Lung (tissue), 12 donors: Measurements from ENCODE around the gene TSPAN32. TPM values are rescaled to one million over a fixed set of nuclear protein-coding genes. Genes with fewer than 3 reads are reported as not detected.

Experiments used
- ATAC-seq: fragments of 200-7000 bp; cut with Tn5 transposase; one replicate; pipeline ENCODE4 v1.9.1; 2020; ENCODE audit warnings: moderate number of reproducible peaks; ENCODE audit not compliant: insufficient read depth, low FRiP score
- DNase-seq, 3 donors: peaks; one replicate each; pipeline ENCODE4 v3.0.0-alpha.2; 2013 to 2017
- H3K27ac ChIP-seq, 2 donors: one replicate each; pipeline ENCODE4 v1.5.1; 2013; ENCODE audit warnings: mild to moderate bottlenecking in 2 of 2, moderate library complexity in 2 of 2, control low read depth in 1 of 2, inconsistent platforms in 1 of 2, low read depth in 1 of 2, low read length in 1 of 2
- H3K27me3 ChIP-seq, 3 donors: one replicate each; pipeline ENCODE4 v1.5.1; 2013; ENCODE audit warnings: low read length in 2 of 3; ENCODE audit not compliant: control insufficient read depth in 3 of 3, insufficient read depth in 3 of 3
- H3K36me3 ChIP-seq, 4 donors: one replicate each; pipeline ENCODE4 v1.5.1; 2013; ENCODE audit warnings: low read length in 4 of 4, mild to moderate bottlenecking in 1 of 4, moderate library complexity in 1 of 4; ENCODE audit not compliant: control insufficient read depth in 4 of 4, insufficient read depth in 4 of 4
- H3K4me1 ChIP-seq, 5 donors: one replicate each; pipeline ENCODE4 v1.5.1; 2013; ENCODE audit warnings: low read length in 5 of 5, mild to moderate bottlenecking in 2 of 5, moderate library complexity in 1 of 5; ENCODE audit not compliant: control insufficient read depth in 5 of 5, insufficient read depth in 5 of 5
- H3K4me3 ChIP-seq: one replicate; pipeline ENCODE4 v1.5.1; 2013; ENCODE audit warnings: mild to moderate bottlenecking, control low read depth, moderate library complexity
- H3K9ac ChIP-seq, 2 donors: one replicate each; pipeline ENCODE4 v1.5.1; 2013; ENCODE audit warnings: low read length in 2 of 2, control low read depth in 1 of 2; ENCODE audit not compliant: insufficient read depth in 1 of 2
- H3K9me3 ChIP-seq, 4 donors: one replicate each; pipeline ENCODE4 v1.5.1; 2013; ENCODE audit warnings: low read length in 3 of 4, mild to moderate bottlenecking in 1 of 4, moderate library complexity in 1 of 4; ENCODE audit not compliant: control insufficient read depth in 4 of 4, insufficient read depth in 3 of 4
- WGBS, 2 donors: extraction: QIAGEN DNeasy Blood & Tissue Kit; methylation state at CpG; one replicate each; pipeline ENCODE4 v1.1.7; 2013; 5-methylcytosine and 5-hydroxymethylcytosine counted together
- polyA plus RNA-seq, 2 donors: library from polyadenylated mRNA; stranded (reverse); fragments of 200-250 nt; gene quantifications; one replicate each; pipeline ENCODE4 v1.2.1, GENCODE V29; 2013
- total RNA-seq, 2 donors: library from RNA; depleted of rRNA in 1 of 2; stranded (reverse); fragments of >200 nt in 1 of 2; gene quantifications; one replicate each; pipeline ENCODE4 v1.2.1, GENCODE V29; 2014 to 2021
- TF ChIP-seq, protein P1 (sequence below): IDR thresholded peaks from 2 replicates; pipeline ENCODE4 v1.5.1; 2012; ENCODE audit warnings: mild to moderate bottlenecking; ENCODE audit errors: control extremely low read depth, extremely low read depth
- donor health status: control.
- donor health status: control.
- donor health status: Bipolar disorder and iron deficiency.
- donor health status: healthy.
- donor health status: DM: yes; HTN: yes; CAD: no.

TSPAN32 gene
- total and polyA plus RNA-seq, 4 donors: 6.1 to 7.6 (median 7.1) TPM

DNA sequence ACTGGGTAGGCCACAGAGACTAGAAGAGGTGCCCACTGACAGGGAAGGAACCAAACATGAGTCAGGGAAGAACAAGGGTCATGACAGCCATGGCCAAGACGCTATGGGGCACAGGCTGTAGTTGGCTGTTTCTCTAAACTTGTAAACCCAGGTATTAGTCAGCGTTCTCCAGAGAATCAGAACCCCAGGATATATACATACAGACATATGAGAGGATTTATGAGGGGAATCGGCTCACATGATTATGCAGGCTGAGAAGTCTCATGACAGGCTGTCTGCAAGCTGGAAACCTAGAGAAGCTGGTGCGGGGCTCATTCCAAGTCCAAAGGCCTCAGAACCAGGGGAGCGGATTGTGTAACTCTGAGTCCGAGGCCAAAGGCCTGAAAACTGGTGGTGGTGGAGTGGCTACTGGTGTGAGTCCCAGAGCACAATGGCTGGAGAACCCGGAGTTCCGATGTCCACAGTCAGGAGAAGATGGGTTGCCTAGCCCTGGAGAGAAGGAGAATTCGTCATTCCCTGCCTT, 45.6 kb downstream of the TSPAN32 start:
- TF ChIP-seq, protein P1, sequence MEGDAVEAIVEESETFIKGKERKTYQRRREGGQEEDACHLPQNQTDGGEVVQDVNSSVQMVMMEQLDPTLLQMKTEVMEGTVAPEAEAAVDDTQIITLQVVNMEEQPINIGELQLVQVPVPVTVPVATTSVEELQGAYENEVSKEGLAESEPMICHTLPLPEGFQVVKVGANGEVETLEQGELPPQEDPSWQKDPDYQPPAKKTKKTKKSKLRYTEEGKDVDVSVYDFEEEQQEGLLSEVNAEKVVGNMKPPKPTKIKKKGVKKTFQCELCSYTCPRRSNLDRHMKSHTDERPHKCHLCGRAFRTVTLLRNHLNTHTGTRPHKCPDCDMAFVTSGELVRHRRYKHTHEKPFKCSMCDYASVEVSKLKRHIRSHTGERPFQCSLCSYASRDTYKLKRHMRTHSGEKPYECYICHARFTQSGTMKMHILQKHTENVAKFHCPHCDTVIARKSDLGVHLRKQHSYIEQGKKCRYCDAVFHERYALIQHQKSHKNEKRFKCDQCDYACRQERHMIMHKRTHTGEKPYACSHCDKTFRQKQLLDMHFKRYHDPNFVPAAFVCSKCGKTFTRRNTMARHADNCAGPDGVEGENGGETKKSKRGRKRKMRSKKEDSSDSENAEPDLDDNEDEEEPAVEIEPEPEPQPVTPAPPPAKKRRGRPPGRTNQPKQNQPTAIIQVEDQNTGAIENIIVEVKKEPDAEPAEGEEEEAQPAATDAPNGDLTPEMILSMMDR: no peak
- no peak for DNase-seq

DNA sequence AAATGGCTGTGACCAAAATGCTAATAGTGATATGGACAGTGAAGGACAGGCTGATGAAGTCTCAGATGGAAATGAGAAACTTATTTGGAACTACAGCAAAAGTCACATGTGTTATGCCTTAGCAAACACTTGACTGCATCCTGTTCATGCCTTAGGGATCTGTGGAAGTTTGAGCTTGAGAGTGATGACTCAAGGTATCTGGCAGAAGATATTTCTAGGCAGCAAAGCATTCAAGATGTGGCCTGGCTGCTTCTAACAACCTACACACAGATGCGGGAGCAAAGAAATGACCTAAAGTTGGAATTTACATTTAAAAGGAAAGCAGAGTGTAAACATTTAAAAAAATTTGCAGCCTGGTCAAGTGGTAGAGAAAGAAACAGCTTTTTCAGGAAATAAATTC, 47.2 kb downstream of the TSPAN32 start:
- peaks cover 0 to 8% (median 0%) of the 10 kb centered on the region in 4 donors for H3K9me3 ChIP-seq
- ATAC-seq: no peak
- 92 to 98% methylated on average over 1 of the region's 1 CpG for WGBS, 2 donors
- H3K27ac ChIP-seq: no peak overlapping the region
- no peak for DNase-seq
- H3K36me3 ChIP-seq: no peaks in the 10 kb centered on the region
- H3K27me3 ChIP-seq: no peaks in the 10 kb centered on the region
- no peak overlapping the region for H3K9ac ChIP-seq
- H3K4me1 ChIP-seq: no peaks in the 10 kb centered on the region
- TF ChIP-seq, protein P1: no peak
- H3K4me3 ChIP-seq: no peak overlapping the region

More for the DNA sequence above, 45.6 kb downstream of the TSPAN32 start:
- 82 to 95% methylated on average over 9 of the region's 9 CpGs for WGBS, 2 donors
- Histone ChIP-seq H3K9me3 (peaks cover 0 to 8% (median 0%) of the 10 kb centered on the region in 4 donors), H3K27ac (no peak overlapping the region), H3K36me3 (no peaks in the 10 kb centered on the region), H3K9ac (no peak overlapping the region), H3K27me3 (no peaks in the 10 kb centered on the region), H3K4me3 (no peak overlapping the region), H3K4me1 (no peaks in the 10 kb centered on the region)
- no peak for ATAC-seq

DNA sequence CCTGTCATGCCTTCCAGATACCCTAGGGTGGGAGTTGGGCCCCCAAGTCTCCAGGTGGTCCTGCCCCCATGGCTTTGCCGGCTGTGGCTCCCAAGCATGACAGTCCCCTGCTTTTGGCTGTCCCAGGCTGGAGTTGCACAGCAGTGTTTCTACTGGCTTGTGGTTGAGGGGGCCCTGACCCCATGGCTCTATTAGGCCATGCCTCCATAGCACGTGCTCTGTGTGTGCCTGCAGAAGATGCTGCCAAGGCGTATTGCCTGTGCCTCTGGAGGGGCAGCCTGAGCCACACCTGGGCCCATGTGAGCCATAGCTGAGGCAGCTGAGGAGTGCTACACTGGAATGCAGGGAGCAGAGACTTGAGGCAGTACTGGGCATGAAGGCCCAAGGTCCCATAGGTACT, 49.9 kb downstream of the TSPAN32 start:
- peaks cover 0 to 8% (median 0%) of the 10 kb centered on the region in 4 donors for H3K9me3 ChIP-seq
- H3K27me3 ChIP-seq: no peaks in the 10 kb centered on the region
- DNase-seq: no peak
- H3K9ac ChIP-seq: no peak overlapping the region
- H3K4me1 ChIP-seq: no peaks in the 10 kb centered on the region
- WGBS, 2 donors: 89 to 91% methylated on average over 3 of the region's 3 CpGs
- ATAC-seq: no peak
- no peak overlapping the region for H3K4me3 ChIP-seq
- no peaks in the 10 kb centered on the region for H3K36me3 ChIP-seq
- no peak overlapping the region for H3K27ac ChIP-seq
- TF ChIP-seq, protein P1: no peak

DNA sequence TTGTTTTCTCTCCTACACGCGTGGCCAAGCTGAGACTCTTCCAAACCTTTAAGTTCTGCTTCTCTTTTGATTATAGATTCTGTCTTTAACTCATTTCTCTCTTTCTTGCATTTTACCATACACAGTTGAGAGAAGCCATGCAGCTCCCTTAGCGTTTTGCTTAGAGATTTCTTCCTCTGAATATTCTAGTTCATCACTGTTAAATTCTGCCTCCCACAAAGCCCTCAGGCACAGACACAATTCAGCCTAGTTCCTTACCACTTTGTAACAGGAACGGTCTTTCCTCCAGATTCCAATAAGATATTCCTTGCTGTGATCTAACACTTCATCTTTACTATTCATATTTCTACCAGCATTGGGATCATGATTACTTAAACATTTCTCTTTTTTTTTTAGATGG, 50.6 kb downstream of the TSPAN32 start:
- H3K27me3 ChIP-seq: no peaks in the 10 kb centered on the region
- WGBS, 2 donors: 80 to 91% methylated on average over 4 of the region's 4 CpGs
- TF ChIP-seq, protein P1: no peak
- ATAC-seq: no peak
- H3K36me3 ChIP-seq: no peaks in the 10 kb centered on the region
- peaks cover 0 to 8% (median 0%) of the 10 kb centered on the region in 4 donors for H3K9me3 ChIP-seq
- DNase-seq: no peak
- no peak overlapping the region for H3K4me3 ChIP-seq
- H3K9ac ChIP-seq: no peak overlapping the region
- H3K27ac ChIP-seq: no peak overlapping the region
- no peaks in the 10 kb centered on the region for H3K4me1 ChIP-seq
